HG03457 (cell line): Measurements from ENCODE around the gene SERPINA5.
"Not testable (repeated sequence)": the region's sequence is repeated elsewhere in the genome, so short reads cannot be mapped to it uniquely, and the experiment has no call there.

Experiments used
- ATAC-seq: cut with Tn5 transposase; IDR thresholded peaks from one replicate; pipeline ENCODE4 v1.9.1; 2021; ENCODE audit warnings: moderate number of reproducible peaks; ENCODE audit not compliant: unreplicated experiment

Gene SERPINA5

DNA sequence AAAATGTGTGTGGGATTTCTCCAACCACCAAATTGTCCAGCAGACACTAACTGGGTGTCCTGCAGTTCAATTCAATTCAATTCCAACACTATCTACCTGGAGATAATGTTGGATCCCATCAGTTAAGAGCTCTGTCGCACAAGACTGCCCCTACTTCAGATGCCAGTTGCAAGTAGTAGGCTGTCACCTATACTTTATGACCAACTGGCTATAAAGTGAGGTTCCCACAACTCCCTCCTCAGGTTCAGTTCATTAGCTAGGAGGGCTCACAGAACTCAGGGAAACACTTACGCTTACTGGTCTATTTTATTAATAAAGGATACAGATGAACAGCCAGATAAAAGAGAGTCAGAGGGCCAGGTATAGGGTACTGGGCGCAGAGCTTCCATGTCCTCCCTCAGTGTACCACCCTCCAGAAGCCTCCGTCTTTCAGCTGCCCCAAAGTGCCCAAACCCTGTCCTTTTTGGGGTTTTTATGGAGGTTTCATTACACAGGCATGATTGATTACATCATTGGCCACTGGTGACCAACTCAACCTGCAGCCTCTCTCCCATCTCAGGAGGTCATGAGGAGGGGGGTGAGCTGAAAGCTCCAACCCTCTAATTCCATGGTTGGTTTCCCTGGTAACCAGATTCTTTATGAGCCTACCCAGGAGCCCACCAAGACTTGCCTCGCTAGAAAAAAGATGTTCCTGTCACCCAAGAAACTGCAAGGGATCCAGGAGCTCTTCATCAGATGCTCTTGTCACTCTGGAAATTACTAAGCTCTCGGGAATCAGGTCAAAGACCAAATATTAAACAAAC is 7.5 kb upstream of the SERPINA5 start:
- ATAC-seq = no peak

GRCh38 chr14:94574336-94574735 is 6.9 kb upstream of the SERPINA5 start:
- no peak for ATAC-seq

DNA sequence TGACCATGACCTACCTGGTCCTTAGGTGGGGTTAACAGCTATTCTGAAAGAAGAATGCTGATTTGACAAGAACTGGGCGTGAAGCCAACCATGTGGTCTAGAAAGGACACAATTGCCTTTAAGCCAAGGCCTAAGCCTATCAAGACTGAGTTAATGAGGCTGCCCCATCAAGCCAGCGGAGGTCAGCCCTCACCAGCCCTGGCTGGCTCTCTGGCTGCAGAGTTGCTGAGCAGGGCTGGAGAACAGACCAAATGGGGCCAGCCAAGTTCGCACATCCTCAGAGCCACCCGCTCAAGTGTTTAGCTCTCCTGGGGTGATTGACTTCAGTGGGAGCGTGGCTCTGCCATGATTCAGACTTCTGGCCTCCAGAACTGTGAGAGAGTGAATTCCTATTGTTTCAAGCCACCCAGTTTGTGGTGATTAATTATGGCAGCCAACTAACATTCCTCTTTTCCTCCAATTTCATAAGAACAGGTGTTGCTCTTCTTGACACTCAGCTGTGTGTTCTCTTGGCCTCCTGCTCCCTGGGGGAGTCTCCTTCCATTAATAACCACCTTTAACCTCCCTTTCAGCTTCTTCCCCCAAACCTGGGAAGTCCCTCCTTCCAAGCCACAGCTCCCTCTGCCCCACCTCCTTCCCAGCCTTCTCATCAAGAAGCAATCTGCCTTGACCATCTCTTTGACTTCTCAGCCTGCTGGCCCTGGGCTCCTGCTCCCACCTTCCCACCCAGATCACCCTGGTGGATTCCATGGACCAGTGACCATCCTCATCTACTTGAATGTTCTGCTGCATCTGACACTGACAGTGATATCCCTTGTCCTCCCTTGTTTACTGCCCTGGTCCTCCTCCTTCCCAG is 5.3 kb upstream of the SERPINA5 start:
- ATAC-seq = no peak

DNA sequence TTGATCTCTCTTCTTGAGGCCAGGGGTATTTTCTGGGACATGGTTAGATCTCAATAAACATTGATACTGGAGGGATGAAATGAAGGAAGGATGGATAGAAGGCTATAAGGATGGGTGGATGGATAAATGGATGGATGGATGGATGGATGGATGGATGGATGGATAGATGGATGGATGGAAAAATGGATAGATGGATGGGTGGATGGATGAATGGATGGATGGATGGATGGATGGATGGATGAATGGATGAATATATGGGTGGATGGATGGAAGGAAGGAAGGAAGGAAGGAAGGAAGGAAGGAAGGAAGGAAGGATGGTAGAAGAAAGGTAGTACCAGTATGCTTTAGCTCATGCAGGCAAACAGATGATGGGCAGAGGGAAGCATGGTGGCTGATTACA is 3.8 kb upstream of the SERPINA5 start:
- ATAC-seq = not testable (repeated sequence)

DNA sequence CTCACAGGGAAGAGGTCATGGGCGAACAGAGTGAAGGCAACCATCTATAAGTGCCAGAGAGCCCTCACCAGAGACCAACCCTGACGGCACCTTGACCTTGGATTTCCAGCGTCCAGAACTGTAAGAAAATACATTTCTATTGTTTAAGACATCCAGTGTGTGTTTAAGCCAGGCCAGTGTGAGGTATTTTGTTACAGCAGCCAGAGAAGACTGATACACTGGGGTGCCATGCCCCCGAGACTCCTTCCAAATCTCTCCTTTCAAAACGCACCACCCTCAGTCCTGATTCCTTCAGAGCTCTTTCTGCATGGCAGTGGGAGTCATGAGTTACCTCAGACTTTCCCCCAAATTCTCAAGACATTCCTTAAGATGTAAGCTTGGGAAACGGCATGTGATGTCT is 2.5 kb upstream of the SERPINA5 start:
- no peak for ATAC-seq

DNA sequence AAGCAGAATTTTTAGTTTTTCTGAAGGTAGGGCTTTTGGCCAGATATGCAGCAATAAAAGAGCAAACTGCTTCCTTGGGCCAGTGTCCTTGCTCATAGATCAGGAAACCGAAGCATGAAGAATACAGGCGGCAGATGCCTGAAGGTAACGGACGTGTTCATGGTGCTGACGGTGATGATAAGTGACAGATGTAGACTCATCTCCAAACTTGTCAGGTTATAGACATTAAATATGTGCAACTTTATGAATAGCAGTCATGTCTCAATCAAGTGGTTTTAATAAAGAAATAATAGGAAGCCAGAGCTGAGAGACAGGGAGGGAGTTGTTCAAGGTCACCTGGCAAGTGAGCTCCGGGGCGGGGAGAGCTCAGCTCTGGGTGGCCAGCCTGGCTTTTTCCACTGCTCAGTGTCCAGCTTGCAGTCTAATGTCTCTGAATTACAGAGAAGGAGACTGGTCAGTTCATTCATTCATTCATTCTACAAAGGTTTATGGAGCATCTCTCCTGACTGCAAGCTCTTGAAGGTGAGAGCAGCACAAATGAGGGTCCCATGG is 1.0 kb downstream of the SERPINA5 start:
- no peak for ATAC-seq

DNA sequence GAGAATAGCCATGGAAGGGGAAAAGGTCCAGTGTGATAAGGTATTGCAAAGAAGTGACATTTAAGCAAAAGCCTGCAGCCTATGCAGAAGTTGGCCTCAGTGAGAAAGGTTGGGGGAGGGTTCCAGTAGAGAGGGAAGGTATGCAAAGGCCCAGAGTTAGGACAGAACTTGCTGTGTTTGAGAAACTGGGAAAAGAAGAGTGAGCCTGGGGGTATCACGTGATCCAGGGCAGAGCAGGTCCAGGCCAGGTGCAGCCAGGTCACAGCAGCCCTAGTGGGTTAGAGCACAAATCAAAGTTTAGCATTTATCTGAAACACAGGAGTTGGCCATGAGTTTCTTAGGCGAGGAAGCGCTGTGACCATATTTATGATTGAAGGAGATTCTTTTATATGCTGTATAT is 1.6 kb downstream of the SERPINA5 start:
- no peak for ATAC-seq

- ATAC-seq = no peak
Observed at GRCh38 chr14:94583557-94583956, 2.3 kb downstream of the SERPINA5 start.

DNA sequence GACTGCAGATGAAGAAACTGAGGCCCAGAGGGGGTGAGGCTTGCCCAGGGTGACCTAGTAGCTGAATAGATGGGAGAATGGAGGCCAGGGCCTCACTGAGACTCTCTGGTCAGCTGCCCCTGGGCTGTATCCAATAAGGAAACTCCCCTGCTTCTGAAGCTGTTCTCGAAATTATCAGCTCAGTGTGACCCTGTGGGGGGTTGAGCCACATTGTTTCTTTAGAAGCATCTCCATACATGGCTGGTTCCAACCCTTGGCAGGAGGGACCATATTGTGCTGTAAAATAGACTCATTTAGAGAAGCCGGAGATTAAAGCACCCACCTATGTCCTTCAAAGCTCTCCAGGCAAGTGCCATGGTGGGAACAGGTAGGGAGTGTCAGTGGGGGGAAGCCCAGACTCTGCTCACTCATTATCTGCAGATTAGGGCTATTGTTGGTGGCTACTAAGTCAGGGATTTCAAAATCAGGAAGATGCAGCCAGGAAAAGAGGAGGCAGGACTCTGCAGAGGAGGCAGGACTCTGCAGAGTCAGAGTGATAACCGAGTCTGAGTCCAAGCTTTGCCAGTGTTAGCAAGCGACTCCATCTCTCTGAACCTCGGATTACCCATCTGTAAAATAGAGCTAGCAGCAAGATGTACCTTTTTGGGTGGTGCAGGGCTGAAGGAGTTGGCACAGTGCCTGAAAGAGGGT is 3.5 kb downstream of the SERPINA5 start:
- no peak for ATAC-seq

DNA sequence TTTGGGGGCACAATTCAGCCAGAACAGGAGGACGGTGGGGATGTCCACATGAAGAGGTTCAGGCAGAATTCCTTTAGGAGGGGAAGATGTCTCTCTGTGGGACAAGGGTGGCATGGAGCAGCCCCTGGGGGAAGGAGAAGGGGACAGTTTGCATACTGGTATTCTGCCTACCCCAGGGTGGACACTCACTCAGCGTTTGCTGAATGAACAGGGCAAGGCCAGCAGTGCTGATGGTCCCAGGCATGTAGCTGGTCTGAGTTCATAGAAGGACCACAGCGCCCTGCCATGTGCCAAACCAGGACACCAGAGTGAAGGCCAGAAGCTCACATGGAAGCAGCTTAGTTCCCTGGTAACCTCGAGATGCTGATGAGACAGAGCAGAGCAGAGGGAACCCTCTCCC is 5.4 kb downstream of the SERPINA5 start:
- ATAC-seq = no peak

DNA sequence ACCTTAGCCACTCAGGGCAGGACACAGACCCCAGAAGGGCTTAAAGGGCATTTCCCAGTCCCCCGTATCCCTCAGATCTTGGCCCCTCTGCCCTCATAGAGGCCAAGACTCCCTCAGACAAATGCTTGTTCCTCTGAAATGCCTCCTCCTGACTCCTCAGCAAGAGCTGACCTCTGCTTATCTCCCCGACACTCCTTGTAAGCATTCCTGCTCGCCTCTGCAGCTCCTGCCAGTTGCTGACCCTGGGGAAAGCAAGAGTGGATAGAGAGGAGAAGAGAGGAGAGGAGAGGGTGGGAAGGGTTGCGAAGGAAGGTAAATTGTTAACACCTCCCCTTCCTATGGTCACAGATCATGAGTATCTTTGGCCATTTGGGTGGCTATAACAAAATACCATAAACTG is 7.1 kb downstream of the SERPINA5 start:
- ATAC-seq = no peak

DNA sequence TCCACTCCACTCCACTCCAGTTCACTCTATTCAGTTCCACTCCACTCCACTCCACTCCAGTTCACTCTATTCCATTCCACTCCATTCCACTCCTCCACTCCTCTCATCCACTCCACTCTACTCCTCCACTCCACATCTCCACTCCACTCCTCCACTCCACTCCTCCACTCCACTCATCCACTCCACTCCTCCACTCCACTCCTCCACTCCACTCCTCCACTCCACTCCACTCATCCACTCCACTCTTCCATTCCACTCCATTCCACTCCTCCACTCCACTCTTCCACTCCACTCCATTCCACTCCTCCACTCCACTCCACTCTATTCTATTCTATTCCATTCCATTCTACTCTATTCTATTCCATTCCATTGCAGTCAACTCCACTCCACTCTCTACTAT is 9.8 kb downstream of the SERPINA5 start:
- no peak for ATAC-seq

DNA sequence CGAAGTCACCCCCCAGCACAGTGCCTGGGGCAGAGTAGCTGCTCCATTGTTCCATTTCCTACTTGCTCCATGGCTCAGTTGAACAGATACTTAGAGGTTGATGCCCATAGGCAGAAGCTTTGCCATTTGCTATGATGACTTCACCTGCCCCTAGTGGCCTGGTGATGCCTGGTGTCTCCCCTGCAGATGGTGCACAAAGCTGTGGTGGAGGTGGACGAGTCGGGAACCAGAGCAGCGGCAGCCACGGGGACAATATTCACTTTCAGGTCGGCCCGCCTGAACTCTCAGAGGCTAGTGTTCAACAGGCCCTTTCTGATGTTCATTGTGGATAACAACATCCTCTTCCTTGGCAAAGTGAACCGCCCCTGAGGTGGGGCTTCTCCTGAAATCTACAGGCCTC is 10.6 kb downstream of the SERPINA5 start:
- no peak for ATAC-seq

- no peak for ATAC-seq
Observed at GRCh38 chr14:94592457-94592856, 11.2 kb downstream of the SERPINA5 start.

GRCh38 chr14:94593376-94593748 is 12.1 kb downstream of the SERPINA5 start:
- no peak for ATAC-seq

GRCh38 chr14:94593749-94594431 is 12.7 kb downstream of the SERPINA5 start:
- ATAC-seq = no peak

- ATAC-seq = no peak
Observed at GRCh38 chr14:94594441-94594840, 13.2 kb downstream of the SERPINA5 start.

DNA sequence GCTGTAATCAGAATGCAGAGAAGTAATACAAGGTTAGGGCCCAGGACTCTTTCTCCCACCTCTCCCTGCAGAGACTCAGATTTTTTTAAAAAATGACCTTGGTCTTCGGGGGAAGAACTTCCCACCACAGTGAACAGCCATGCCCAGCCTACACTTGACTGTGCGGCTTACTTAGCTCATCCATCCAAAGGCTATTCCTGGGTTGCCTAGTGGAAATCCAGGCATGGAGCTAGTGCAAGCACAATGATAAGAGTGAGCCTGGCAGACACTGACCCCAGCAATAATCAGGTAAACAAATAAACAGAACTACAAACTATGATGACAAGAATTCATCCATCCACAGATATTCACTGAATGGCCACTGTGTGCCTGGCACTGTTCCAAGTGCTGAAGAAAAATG is 14.7 kb downstream of the SERPINA5 start:
- no peak for ATAC-seq

DNA sequence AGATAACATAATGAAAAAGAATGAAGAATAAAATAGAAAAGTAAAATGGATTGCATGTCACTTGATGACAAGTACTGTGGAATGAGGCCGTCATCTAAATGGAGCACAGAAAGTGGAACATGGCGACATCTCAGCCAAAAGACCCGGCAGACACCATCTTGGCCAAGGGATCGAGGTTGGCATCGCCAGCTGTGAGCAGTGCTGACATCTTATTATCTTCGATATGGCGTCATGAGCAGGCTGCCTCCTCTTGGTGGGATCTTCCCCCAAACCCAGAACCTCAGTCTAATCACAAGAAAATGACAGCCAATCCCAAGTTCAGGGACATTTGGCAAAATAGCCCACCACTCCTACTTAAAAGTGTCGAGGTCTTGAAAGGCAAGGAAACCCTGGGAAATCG is 15.1 kb downstream of the SERPINA5 start:
- ATAC-seq = no peak

- ATAC-seq = no peak
Observed at GRCh38 chr14:94597788-94598187, 16.6 kb downstream of the SERPINA5 start.

- no peak for ATAC-seq
Observed at GRCh38 chr14:94598506-94598815, 17.2 kb downstream of the SERPINA5 start.
